Activated CD4-positive, alpha-beta T cell treated with anti-CD3 and anti-CD28 coated beads for 4 hours (primary cell): ENCODE data around the gene TYW1B.
"Not testable (repeated sequence)": the region's sequence is repeated elsewhere in the genome, so short reads cannot be mapped to it uniquely, and the experiment has no call there.

Experiments
- DNase-seq, 2 donors: peaks; one replicate each; pipeline ENCODE4 v3.0.0-alpha.2; 2020

The TYW1B gene

GRCh38 chr7:72618435-72619180 is 209.4 kb downstream of the TYW1B start:
- not testable (repeated sequence) for DNase-seq

- DNase-seq = not testable (repeated sequence)
Measured at GRCh38 chr7:72609761-72610160, 218.2 kb downstream of the TYW1B start.

- DNase-seq = not testable (repeated sequence)
Measured at GRCh38 chr7:72607988-72608387, 220.0 kb downstream of the TYW1B start.

- not testable (repeated sequence) for DNase-seq
Measured at GRCh38 chr7:72605863-72606431, 222.1 kb downstream of the TYW1B start.

GRCh38 chr7:72604771-72605611 is 223.0 kb downstream of the TYW1B start:
- DNase-seq = not testable (repeated sequence)

- not testable (repeated sequence) for DNase-seq
Measured at GRCh38 chr7:72603476-72603875, 224.5 kb downstream of the TYW1B start.

- DNase-seq = no peak
Measured at GRCh38 chr7:72603073-72603472, 224.9 kb downstream of the TYW1B start.

GRCh38 chr7:72601683-72602082 is 226.3 kb downstream of the TYW1B start:
- not testable (repeated sequence) for DNase-seq

- not testable (repeated sequence) for DNase-seq
Measured at GRCh38 chr7:72590023-72590422, 238.0 kb downstream of the TYW1B start.

- not testable (repeated sequence) for DNase-seq
Measured at GRCh38 chr7:72587267-72587666, 240.7 kb downstream of the TYW1B start.

GRCh38 chr7:72584576-72584975 is 243.4 kb downstream of the TYW1B start:
- not testable (repeated sequence) for DNase-seq

- not testable (repeated sequence) for DNase-seq
Measured at GRCh38 chr7:72583620-72584361, 244.2 kb downstream of the TYW1B start.

- not testable (repeated sequence) for DNase-seq
Measured at GRCh38 chr7:72580142-72580770, 247.7 kb downstream of the TYW1B start.

GRCh38 chr7:72577107-72577506 is 250.9 kb downstream of the TYW1B start:
- DNase-seq = no peak

GRCh38 chr7:72561988-72562387 is 266.0 kb downstream of the TYW1B start:
- DNase-seq = not testable (repeated sequence)

GRCh38 chr7:72559546-72559945 is 268.5 kb downstream of the TYW1B start:
- DNase-seq = not testable (repeated sequence)

- DNase-seq = not testable (repeated sequence)
Measured at GRCh38 chr7:72556733-72557132, 271.3 kb downstream of the TYW1B start.

GRCh38 chr7:72555238-72555637 is 272.8 kb downstream of the TYW1B start:
- not testable (repeated sequence) for DNase-seq

- not testable (repeated sequence) for DNase-seq
Measured at GRCh38 chr7:72554401-72554800, 273.6 kb downstream of the TYW1B start.

GRCh38 chr7:72550454-72550853 is 277.5 kb downstream of the TYW1B start:
- not testable (repeated sequence) for DNase-seq

- not testable (repeated sequence) for DNase-seq
Measured at GRCh38 chr7:72546586-72547237, 281.3 kb downstream of the TYW1B start.

- not testable (repeated sequence) for DNase-seq
Measured at GRCh38 chr7:72544531-72544930, 283.5 kb downstream of the TYW1B start.
